ENCODE data around the gene KCNMA1. TPM values are rescaled to one million over a fixed set of nuclear protein-coding genes. Genes with fewer than 3 reads are reported as not detected.

Gene KCNMA1
- total RNA-seq, 3 donors from 2014 or later, result 13.6 to 37.8 (median 15.1) TPM

- no peak for TF ChIP-seq POLR2A (IDR thresholded peaks at IDR 0.05)
- TF ChIP-seq POLR2AphosphoS5 (IDR thresholded peaks at IDR 0.05), result no peak
- no peak for TF ChIP-seq CTCF (IDR thresholded peaks at IDR 0.05)
- Histone ChIP-seq H3K9me3 (no peaks in the 10 kb centered on the region), H3K27me3 (no peaks in the 10 kb centered on the region), H3K4me1 (no peaks in the 10 kb centered on the region), H3K36me3 (no peaks in the 10 kb centered on the region), H3K27ac (peak overlapping the region in 1 of 2 donors; percentile 53), H3K4me3 (no peak overlapping the region)
- no peak for DNase-seq (ENCODE audit: low spot score in 2 of 2)
- intact Hi-C loops (cut with DNase I; ENCODE audit: low total_unique reads), result no loop called here
Measured at GRCh38 chr10:77267703-77268675, 369.6 kb downstream of the KCNMA1 start.

GRCh38 chr10:77266242-77266641 lies 371.4 kb downstream of the KCNMA1 start:
- Histone ChIP-seq H3K4me3 (no peak overlapping the region), H3K36me3 (no peaks in the 10 kb centered on the region), H3K27me3 (no peaks in the 10 kb centered on the region), H3K4me1 (no peaks in the 10 kb centered on the region), H3K27ac (peak overlapping the region; percentile 43 to 53), H3K9me3 (no peaks in the 10 kb centered on the region)
- peak in 1 of 2 donors; percentile 75 for DNase-seq (ENCODE audit: low spot score in 2 of 2)
- intact Hi-C loops (cut with DNase I; ENCODE audit: low total_unique reads), result no loop called here
- TF ChIP-seq POLR2AphosphoS5 (IDR thresholded peaks at IDR 0.05) (no peak), POLR2A (IDR thresholded peaks at IDR 0.05) (no peak), CTCF (IDR thresholded peaks at IDR 0.05) (no peak)

- H3K4me1 ChIP-seq, result no peaks in the 10 kb centered on the region
- no peak overlapping the region for H3K27ac ChIP-seq
- H3K9me3 ChIP-seq, result no peaks in the 10 kb centered on the region
- intact Hi-C loops (cut with DNase I; ENCODE audit: low total_unique reads), result no loop called here
- no peak overlapping the region for H3K4me3 ChIP-seq
- H3K27me3 ChIP-seq, result no peaks in the 10 kb centered on the region
- no peak for TF ChIP-seq CTCF (IDR thresholded peaks at IDR 0.05)
- TF ChIP-seq POLR2AphosphoS5 (IDR thresholded peaks at IDR 0.05), result no peak
- TF ChIP-seq POLR2A (IDR thresholded peaks at IDR 0.05), result no peak
- no peaks in the 10 kb centered on the region for H3K36me3 ChIP-seq
- DNase-seq (ENCODE audit: low spot score in 2 of 2), result no peak
Measured at GRCh38 chr10:77264527-77264926, 373.1 kb downstream of the KCNMA1 start.

GRCh38 chr10:77264107-77264506 lies 373.5 kb downstream of the KCNMA1 start:
- no peak overlapping the region for H3K27ac ChIP-seq
- no peaks in the 10 kb centered on the region for H3K27me3 ChIP-seq
- no peak for TF ChIP-seq POLR2AphosphoS5 (IDR thresholded peaks at IDR 0.05)
- TF ChIP-seq POLR2A (IDR thresholded peaks at IDR 0.05), result no peak
- no peak for TF ChIP-seq CTCF (IDR thresholded peaks at IDR 0.05)
- no peaks in the 10 kb centered on the region for H3K36me3 ChIP-seq
- no peak for DNase-seq (ENCODE audit: low spot score in 2 of 2)
- no peaks in the 10 kb centered on the region for H3K4me1 ChIP-seq
- intact Hi-C loops (cut with DNase I; ENCODE audit: low total_unique reads), result no loop called here
- no peak overlapping the region for H3K4me3 ChIP-seq
- H3K9me3 ChIP-seq, result no peaks in the 10 kb centered on the region

GRCh38 chr10:77263700-77264099 lies 373.9 kb downstream of the KCNMA1 start:
- no peaks in the 10 kb centered on the region for H3K4me1 ChIP-seq
- DNase-seq (ENCODE audit: low spot score in 2 of 2), result no peak
- TF ChIP-seq POLR2A (IDR thresholded peaks at IDR 0.05) (no peak), POLR2AphosphoS5 (IDR thresholded peaks at IDR 0.05) (no peak), CTCF (IDR thresholded peaks at IDR 0.05) (no peak)
- no peaks in the 10 kb centered on the region for H3K9me3 ChIP-seq
- no peak overlapping the region for H3K27ac ChIP-seq
- no peak overlapping the region for H3K4me3 ChIP-seq
- intact Hi-C loops (cut with DNase I; ENCODE audit: low total_unique reads), result no loop called here
- no peaks in the 10 kb centered on the region for H3K36me3 ChIP-seq
- no peaks in the 10 kb centered on the region for H3K27me3 ChIP-seq
